G401 (cell line): ENCODE measurements around the gene NEGR1. TPM values are rescaled to one million over a fixed set of nuclear protein-coding genes. Genes with fewer than 3 reads are reported as not detected.
"Not testable (repeated sequence)": the region's sequence is repeated elsewhere in the genome, so short reads cannot be mapped to it uniquely, and the experiment has no call there.

Experiments used
- DNase-seq: peaks from one replicate; pipeline ENCODE4 v3.0.0-alpha.2; 2015; ENCODE audit warnings: low spot score
- in situ Hi-C: cut with HindIII; loops from 2 replicates; pipeline ENCODE4 v1.10.0; 2016; ENCODE audit warnings: low sequenced_read_pairs, mixed read lengths
- total RNA-seq: library from RNA; depleted of rRNA; stranded (reverse); fragments of >200 nt; shearing (Covaris generic); gene quantifications from 2 replicates; pipeline ENCODE4 v1.2.3, GENCODE V29; 2014

Gene NEGR1
- total RNA-seq, 1 experiment from 2014 or later = 0.03 TPM

DNA sequence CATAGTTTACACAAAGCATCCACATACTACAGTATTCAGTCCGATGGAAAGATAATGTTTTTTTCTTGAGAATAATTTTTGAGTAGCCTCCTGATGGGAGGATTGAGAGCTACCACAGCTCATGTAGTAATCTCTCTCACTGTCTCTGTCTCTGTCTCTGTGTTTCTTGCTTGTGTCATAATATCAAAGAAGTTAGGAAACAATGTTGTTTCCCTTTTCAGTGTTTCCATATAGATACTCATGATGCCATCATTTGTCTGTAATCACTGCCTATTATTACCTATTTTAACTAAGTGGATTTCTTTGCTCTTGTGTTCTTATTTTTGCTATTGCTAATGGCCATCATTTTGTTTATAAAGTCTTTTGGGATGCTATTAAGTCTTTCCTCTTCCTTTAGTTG is 367.7 kb downstream of the NEGR1 start:
- DNase-seq = no peak
- in situ Hi-C loops = no loop called here

DNA sequence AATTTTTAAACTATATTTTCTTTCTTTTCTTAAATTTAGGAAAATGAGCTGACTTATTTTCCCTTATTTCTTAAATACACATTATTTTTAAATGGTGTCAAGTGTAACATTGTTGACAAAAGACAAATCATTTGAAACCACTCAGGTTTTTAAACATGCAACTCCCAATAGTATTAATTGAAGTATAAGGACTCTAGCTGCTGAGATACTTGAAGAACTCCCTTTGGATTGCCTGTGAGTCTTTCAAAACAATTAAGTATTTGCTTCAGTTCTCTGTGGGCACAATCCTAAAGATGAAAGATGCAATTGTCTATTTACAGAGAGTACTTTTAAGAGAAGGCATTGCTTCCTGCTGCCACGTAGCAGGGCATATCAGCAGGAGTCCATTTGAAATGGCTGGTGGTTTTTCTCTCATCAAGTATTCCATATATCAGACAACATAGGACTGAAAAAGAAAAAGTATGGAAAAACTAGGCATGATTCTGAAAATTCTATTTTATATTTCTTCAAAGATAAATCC is 373.4 kb downstream of the NEGR1 start:
- in situ Hi-C loops = no loop called here
- peak; percentile 26 for DNase-seq

DNA sequence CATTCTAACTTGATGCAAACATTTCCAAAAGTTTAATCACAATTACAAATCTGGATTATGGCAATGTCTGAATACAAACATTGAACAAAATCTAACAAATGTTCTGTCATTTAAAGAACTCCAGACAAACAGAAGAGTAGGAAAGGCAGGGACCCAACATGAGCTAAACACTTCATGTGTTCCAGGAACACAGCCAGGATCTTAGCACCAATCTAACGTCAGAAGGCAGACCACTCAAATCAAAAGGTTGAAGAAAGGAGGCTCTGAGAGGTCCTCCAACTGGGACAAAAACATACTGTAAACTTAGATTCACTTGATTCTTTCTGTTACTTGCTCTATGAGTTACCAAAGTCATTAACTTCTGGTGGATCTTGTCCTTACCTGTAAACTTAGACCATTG is 374.0 kb downstream of the NEGR1 start:
- DNase-seq = no peak
- in situ Hi-C loops = no loop called here

DNA sequence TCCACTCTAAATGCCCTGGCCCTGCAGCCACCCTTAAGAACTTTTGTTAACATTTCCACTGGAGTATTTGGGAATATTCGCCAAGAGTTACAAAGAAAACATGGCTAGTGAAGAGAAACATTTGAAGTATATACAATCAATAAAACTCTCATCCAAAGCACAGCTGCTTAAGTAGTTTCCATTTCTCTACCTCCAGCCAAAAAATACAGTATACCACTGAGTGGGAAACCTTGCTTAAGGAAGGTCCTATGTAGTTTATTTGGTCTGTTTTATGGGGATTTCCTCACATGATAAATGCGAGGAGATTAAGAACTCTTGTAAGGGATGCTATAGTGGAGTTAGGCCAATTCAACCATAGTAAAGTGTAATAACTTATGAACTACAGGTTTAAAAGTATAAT is 382.5 kb downstream of the NEGR1 start:
- in situ Hi-C loops = no loop called here
- DNase-seq = no peak

DNA sequence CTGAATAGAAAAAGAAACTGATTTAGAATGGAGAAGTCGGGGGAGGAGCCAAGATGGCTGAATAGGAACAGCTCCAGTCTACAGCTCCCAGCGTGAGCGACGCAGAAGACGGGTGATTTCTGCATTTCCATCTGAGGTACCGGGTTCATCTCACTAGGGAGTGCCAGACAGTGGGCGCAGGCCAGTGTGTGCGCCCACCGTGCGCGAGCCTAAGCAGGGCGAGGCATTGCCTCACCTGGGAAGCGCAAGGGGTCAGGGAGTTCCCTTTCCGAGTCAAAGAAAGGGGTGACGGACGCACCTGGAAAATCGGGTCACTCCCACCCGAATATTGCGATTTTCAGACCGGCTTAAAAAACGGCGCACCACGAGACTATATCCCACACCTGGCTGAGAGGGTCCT is 394.2 kb downstream of the NEGR1 start:
- DNase-seq, in situ Hi-C loops: not testable (repeated sequence)

DNA sequence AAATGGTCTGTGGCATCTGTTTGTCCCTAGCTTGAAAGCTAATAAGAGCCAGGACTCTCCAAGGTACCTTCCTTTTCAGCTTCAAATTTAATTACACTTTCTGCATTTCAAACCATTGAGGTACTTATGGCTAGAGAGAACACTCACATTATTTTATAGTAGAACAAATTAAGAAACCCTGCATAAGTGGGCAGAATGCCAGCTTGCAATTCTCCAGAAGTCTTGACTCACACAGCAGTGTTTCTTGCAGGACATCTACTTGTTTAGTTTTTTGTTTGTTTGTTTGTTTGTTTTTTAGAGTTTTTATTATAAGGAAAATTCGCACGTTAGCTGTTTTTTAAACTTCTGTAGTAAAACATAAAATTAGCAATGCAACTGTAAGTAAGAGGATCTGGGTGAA is 397.2 kb downstream of the NEGR1 start:
- in situ Hi-C loops = no loop called here
- DNase-seq = peak; percentile 27

DNA sequence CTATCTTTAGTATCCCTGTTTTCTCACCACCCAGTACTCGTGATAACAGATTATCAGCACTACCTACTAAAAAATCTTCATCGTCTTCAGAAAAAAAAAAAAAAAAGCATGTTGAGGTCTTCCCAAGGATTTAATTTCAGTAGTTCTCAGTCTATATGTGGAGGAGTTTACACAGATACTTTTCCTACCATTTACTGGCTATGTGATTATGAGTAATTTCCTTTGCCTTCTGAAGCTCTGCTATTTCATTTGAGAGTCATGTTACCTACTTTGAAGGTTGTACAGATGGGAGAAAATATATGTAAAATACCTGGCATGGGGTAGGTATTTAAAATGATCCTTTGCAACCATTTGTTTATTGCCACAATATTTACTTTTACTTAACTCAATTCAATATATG is 399.7 kb downstream of the NEGR1 start:
- in situ Hi-C loops = no loop called here

DNA sequence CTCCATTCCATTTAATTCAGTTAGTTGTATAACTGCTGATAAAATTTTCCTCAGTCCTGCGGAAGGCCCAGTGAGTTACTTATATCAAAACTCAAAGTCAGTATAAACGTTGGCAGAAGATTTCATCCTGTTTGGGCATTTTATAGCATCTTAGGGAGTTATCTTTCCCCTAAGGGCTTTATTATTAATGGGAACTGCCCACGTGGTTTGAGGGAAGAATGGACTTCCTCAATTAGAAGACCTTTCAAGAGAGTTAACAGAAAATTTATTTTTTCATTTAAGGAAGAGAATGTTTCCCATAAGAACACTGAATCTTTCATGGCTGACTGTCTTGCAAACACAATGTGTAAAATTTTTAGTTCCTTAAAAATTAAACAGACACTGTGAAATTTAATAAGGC is 400.1 kb downstream of the NEGR1 start:
- in situ Hi-C loops = no loop called here
- DNase-seq = no peak

More for the DNA sequence above, 399.7 kb downstream of the NEGR1 start:
- DNase-seq = no peak

DNA sequence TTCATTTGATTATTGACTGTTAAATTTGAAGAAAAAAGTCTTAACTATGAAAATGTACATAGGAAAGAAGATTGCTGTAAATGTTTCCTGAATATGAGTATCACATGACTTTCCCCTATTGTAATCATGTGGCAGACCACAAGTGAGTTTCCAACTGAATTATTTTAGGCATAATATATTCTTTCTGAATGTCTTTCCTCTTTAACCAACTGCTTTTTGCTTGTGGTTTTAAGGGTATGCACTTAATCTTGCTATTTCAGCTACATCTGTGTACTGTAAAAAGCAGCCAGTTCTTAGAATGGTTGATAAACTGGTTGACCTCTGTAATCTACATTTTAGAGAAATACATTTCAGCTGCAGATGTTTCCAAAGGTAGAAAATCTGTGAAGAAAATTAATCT is 400.7 kb downstream of the NEGR1 start:
- in situ Hi-C loops = no loop called here
- DNase-seq = no peak

DNA sequence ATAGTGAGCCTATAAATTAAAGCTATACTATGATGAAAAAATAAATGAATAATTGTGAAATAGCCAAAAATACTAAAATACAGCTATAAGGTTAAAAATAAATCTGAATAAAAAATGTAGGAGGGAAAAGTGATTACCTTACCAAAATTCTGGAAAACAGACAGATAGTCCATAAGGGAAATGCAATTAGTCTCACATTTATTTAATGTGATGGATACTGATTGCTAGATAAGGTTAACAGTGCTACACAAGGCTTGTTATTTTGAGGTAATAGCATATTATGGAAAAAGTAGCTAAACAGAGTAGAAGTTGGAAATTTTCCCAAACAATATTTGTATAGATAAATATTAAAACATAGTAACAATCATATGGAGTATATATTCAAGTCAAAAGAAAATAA is 413.0 kb downstream of the NEGR1 start:
- in situ Hi-C loops = no loop called here
- DNase-seq = no peak

DNA sequence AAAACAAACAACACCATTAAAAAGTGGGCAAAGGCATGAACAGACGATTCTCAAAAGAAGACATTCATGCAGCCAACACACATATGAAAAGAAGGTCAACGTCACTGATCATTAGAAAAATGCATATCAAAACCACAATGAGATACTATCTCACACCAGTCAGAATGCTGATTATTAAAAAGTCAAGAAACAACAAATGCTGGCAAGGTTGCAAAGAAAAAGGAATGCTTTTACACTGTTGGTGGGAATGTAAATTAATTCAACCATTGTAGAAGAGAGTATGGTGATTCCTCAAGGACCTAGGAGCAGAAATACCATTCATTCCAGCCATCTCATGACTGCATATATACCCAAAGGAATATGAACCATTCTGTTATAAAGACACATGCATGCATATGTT is 419.6 kb downstream of the NEGR1 start:
- in situ Hi-C loops = no loop called here
- no peak for DNase-seq

DNA sequence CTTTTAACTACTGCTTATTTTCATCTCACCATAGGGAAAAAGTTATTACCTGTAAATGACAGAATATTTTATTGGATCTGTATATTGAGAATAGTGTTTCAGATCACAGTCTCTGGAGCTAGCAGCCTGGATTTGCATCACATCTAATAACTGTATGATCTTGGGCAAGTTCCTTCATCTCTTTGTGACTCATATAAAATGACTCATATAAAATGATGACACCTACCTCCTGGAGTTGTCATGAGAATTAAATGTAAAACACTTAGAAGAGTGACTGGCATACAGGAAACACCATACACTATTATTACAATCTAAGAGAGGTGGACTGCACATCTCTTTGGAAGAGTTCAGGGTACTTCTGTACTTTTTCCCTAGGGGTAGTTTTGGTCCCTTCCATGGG is 421.3 kb downstream of the NEGR1 start:
- no peak for DNase-seq
- in situ Hi-C loops = no loop called here

DNA sequence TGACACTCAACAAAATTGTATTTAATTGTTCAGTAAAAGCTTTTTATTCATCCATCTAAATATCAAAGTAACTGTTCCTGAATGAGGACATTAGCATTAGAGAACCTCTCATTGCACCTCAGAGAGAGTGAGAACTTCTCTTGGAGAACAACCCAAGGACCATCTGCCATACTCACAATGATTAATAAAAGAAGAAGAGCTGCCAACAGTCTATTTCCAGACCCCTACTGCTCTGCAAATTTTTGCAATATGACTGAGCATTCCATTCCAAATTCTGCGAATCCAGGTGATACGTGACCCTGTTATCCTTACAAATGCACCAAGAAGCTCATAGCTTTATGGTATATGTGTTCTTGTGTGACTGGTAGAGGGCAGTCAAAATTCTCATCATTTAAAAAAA is 422.5 kb downstream of the NEGR1 start:
- in situ Hi-C loops = no loop called here
- peak; percentile 92 for DNase-seq

DNA sequence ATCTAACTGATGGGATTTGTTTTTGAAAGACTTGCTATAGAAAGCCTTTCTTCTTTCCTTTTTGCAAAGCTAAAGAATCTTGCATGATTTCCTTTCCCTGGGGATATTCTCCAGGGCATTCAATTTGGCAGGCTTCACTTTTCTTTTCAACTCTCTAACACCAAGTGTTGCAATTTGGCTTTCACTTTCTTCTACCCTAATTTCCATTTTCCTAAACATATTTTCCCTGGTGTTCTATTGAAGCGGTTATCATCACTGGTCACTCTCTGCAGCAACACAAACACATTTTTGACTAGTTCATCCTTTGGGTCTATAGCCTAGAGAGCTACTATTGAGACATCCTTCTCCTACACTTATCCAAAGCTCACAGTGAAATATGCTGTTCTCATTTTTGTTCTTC is 424.5 kb downstream of the NEGR1 start:
- in situ Hi-C loops = no loop called here
- DNase-seq = no peak

DNA sequence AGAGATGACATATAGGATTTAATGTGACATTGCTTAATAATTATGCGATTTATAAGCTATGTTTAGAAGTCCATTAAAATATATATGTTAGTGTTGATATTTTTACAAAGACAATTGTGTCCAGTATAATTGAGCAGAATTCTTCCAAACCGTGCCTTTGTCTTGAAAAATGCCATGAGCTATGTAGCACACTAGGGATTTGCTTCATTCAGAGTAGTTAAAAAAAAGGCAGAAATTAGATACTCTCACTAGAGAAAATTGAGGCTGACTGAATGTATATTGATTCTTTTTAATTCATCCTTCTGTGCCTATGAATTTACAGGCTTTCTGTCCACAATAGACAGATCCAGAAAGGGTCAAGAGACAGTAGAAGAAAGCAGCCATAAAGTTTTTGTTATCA is 429.0 kb downstream of the NEGR1 start:
- in situ Hi-C loops = no loop called here
- no peak for DNase-seq

DNA sequence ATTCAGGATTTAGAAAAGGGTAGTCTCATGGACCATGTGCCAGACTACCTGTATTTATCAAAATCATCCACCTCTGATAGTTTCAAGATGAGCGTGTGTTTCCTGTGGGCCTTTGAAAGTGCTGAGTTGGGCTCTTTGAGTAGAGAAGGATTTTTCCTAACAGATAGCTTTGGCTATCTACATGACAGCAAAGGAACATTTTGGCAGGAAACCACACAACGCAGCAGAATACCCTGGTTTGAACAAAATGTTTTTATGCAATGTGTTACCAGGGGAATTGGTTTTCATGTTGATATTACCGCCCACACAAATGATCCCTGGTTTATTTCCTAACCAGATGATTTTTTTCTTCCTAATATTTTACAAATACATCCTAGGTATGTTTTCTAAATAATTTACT is 431.4 kb downstream of the NEGR1 start:
- in situ Hi-C loops = no loop called here
- peak; percentile 75 for DNase-seq

DNA sequence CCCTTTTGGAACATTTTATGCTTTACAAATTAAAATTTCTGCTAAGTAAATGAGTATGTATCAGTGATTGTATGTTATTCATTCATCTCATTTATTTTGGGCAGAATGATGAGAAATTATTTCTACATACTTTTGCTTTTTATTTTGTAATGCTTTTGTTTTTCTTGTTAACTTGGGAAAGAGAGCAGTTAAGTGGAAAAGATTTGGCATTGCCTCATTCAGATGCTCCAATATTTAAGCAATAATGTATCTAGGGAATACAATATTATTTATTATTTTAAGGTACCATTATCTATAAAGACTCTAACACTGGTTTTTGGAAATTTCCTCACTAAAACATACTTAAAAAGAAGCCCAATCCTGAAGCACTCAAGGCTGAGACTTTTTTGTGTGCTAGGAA is 431.8 kb downstream of the NEGR1 start:
- DNase-seq = no peak
- in situ Hi-C loops = no loop called here

DNA sequence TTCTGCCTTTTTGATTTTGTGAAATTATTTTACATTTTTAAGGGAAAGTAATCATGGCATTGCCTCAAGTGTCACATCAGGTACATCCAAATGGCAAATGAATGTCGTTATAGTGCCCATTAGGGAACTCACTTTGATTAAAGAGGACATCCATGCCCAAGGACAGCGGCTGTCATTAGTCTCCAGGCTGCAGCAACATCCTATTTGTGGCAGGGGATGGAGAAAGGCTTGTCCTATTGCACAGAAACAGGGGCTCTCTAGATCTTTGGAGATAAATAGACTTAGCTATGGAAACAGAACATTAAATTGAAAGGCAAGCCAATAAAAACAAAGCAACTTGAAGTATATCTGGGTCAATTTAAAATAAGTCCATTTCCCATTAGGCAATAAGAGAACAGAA is 439.3 kb downstream of the NEGR1 start:
- in situ Hi-C loops = no loop called here
- DNase-seq = no peak

DNA sequence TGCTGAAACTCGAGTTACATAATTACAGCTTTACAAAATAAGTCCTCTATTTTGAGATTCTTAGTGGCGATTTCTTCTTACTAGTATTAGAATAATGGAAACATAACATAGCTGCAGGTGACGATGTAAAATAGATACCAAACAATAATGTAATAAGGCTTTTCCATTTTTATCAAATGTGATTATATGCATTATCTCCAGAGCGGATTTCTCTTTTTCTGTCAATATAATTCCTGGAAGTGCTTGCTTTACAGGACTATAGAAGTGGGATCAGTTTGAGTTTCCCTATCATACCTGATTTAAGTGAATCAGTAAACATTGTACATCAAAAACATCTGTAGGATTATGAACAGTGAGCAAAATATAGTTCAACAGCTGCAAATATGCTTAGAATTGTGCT is 442.5 kb downstream of the NEGR1 start:
- DNase-seq = no peak
- in situ Hi-C loops = no loop called here

DNA sequence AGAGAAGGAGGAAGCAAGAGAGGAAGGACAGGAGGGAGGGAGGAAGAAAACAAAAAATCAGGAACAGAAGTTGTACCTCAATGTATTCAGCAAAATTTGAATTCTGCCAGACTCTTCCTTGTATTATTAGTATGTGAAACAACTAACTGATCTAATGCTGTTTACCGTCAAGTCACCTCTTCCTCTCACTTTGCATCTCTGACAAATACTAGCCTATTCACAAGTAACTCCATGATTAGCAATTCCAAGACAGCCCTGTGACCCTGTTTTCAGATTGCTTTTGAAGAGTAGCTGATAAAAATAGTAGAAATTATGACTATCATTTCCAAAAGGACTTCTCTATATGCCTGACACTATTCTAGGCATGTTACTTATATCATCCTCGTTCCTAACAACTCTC is 445.4 kb downstream of the NEGR1 start:
- DNase-seq = no peak
- in situ Hi-C loops = no loop called here

DNA sequence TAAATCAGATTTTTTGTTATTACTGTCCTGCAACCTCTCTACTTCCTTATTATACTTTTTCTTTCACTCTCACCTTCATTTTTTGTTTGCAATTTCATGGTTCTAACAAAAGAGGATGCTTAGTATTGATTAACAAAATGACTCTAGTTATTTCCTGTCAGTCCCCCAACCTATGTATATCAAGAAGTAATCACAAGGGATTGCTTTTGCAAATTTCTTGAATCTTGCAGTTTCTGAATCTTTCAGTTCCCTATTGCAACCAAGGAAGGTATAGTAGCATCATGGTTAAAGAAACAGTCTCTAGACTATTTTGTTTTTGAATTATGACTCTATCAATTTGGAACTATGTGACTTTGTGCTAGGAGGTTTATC is 446.9 kb downstream of the NEGR1 start:
- DNase-seq = no peak
- in situ Hi-C loops = no loop called here
